GM12878 (cell line): ENCODE results near the gene CCDC134. TPM values are rescaled to one million over a fixed set of nuclear protein-coding genes. Genes with fewer than 3 reads are reported as not detected.

ENCODE experiments used
- ATAC-seq: fragments of 200-7000 bp; cut with Tn5 transposase; 3 replicates; pipeline ENCODE4 v1.9.1; 2020; ENCODE audit warnings: mild to moderate bottlenecking, moderate library complexity
- BruUV-seq: library from RNA; stranded (reverse); fragments of 400-500 nt; replicated peaks from 2 replicates; lab custom pipeline; 2021; lab: Mats Ljungman, UMichigan
- CTCF ChIA-PET: fragments of 300-600 bp; sonication (Branson Sonifier 250); formaldehyde crosslinking; extraction: SDS; loops from one replicate; lab custom pipeline; 2021; ENCODE audit warnings: inconsistent platforms; lab: Yijun Ruan, JAX
- POLR2A ChIA-PET: fragments of 350-600 bp; formaldehyde crosslinking; extraction: SDS; loops from one replicate; lab custom pipeline; 2021; ENCODE audit warnings: inconsistent platforms; lab: Charles Lee
- RAD21 ChIA-PET: fragments of 300-600 bp; sonication (Branson Sonifier 250); formaldehyde crosslinking; loops from one replicate; lab custom pipeline; 2023; ENCODE audit warnings: antibody characterized with exemption; ENCODE audit not compliant: unreplicated experiment; lab: Charles Lee
- SMC1A ChIA-PET: fragments of 300-600 bp; sonication (Branson Sonifier 250); formaldehyde crosslinking; loops from one replicate; lab custom pipeline; 2023; ENCODE audit not compliant: unreplicated experiment, uncharacterized antibody; lab: Charles Lee
- DNase-seq: peaks from one replicate; pipeline ENCODE4 v3.0.0-alpha.2; 2011; ENCODE audit warnings: low read depth, low spot score
- FAIRE-seq: peaks from 3 replicates; lab custom pipeline; 2011; peaks lifted over from hg19 to GRCh38; lab: Jason Lieb, UNC
- H2AFZ ChIP-seq: 2 replicates; pipeline ENCODE4 v1.6.0; 2011; ENCODE audit warnings: low read depth, low read length, control low read depth; ENCODE audit not compliant: control insufficient read depth
- H3K27ac ChIP-seq: 2 replicates; pipeline ENCODE4 v1.5.1; 2011; ENCODE audit warnings: control low read depth; ENCODE audit not compliant: control insufficient read depth, insufficient read depth
- H3K27me3 ChIP-seq, 2 experiments: replicated peaks in 1 of 2; 2 replicates each; pipeline versions ENCODE4 v1.6.0 to v1.6.1; 2011; ENCODE audit warnings: low read length in 1 of 2; ENCODE audit not compliant: control insufficient read depth in 2 of 2, insufficient read depth in 2 of 2
- H3K36me3 ChIP-seq, 2 experiments: 2 replicates each; pipeline ENCODE4 v1.5.1; 2011; ENCODE audit warnings: low read length in 1 of 2; ENCODE audit not compliant: control insufficient read depth in 2 of 2, insufficient read depth in 2 of 2
- H3K4me1 ChIP-seq: 2 replicates; pipeline ENCODE4 v1.6.1; 2011; ENCODE audit warnings: mild to moderate bottlenecking, low read length, moderate library complexity, mixed read lengths; ENCODE audit not compliant: control insufficient read depth, insufficient read depth
- H3K4me2 ChIP-seq: 2 replicates; pipeline ENCODE4 v1.6.0; 2011; ENCODE audit warnings: control low read depth; ENCODE audit not compliant: control insufficient read depth, insufficient read depth
- H3K4me3 ChIP-seq: fragments of 200-600 bp; sonication (generic); 2 replicates; pipeline ENCODE4 v1.5.1; 2016
- H3K79me2 ChIP-seq: 2 replicates; pipeline ENCODE4 v1.6.0; 2011; ENCODE audit warnings: low read length; ENCODE audit not compliant: control insufficient read depth, insufficient read depth
- H3K9ac ChIP-seq: 2 replicates; pipeline ENCODE4 v1.8.0; 2011; ENCODE audit warnings: low read length, control low read depth, mixed read lengths; ENCODE audit not compliant: control insufficient read depth, insufficient read depth
- H3K9me3 ChIP-seq: replicated peaks from 3 replicates; pipeline ENCODE4 v1.5.1; 2011; ENCODE audit warnings: mild to moderate bottlenecking, low read length; ENCODE audit not compliant: control insufficient read depth, insufficient read depth
- H4K20me1 ChIP-seq: 2 replicates; pipeline ENCODE4 v1.6.0; 2011; ENCODE audit not compliant: control insufficient read depth, insufficient read depth
- BHLHE40 ChIP-seq, 2 experiments: fragments of 450-650 bp in 1 of 2; IDR thresholded peaks; 2 replicates each; pipeline ENCODE4 v1.6.1; 2011 to 2017; ENCODE audit warnings: low read depth in 2 of 2, borderline replicate concordance in 1 of 2, improper control_type of control experiment in 1 of 2, low read length in 1 of 2, mild to moderate bottlenecking in 1 of 2
- CHD2 ChIP-seq: IDR thresholded peaks from 2 replicates; pipeline ENCODE4 v1.6.1; 2011; ENCODE audit warnings: low read depth, low read length, improper control_type of control experiment, borderline replicate concordance
- FOXM1 ChIP-seq: IDR thresholded peaks from 2 replicates; pipeline ENCODE4 v1.6.1; 2012; ENCODE audit warnings: low read depth, mild to moderate bottlenecking, inconsistent platforms, low read length, moderate library complexity
- MTA3 ChIP-seq: IDR thresholded peaks from 2 replicates; pipeline ENCODE4 v1.6.1; 2012; ENCODE audit warnings: low read length, inconsistent platforms, borderline replicate concordance
- RAD21 ChIP-seq: IDR thresholded peaks from 2 replicates; pipeline ENCODE4 v1.6.1; 2011; ENCODE audit warnings: mild to moderate bottlenecking, low read depth, low read length, moderate library complexity; ENCODE audit not compliant: insufficient read depth
- RBBP5 ChIP-seq: fragments of 200-600 bp; sonication (generic); conservative IDR thresholded peaks from 2 replicates; pipeline ENCODE4 v1.6.1; 2016
- RELA ChIP-seq: fragments of 450-650 bp; IDR thresholded peaks from 2 replicates; pipeline ENCODE4 v1.8.0; 2014; ENCODE audit warnings: borderline replicate concordance; ENCODE audit not compliant: partially characterized antibody
- RUNX3 ChIP-seq: IDR thresholded peaks from 2 replicates; pipeline ENCODE4 v1.6.1; 2012; ENCODE audit warnings: low read length, inconsistent platforms
- SRF ChIP-seq, 2 experiments: IDR thresholded peaks; 2 replicates each; pipeline ENCODE4 v1.6.1; 2011; ENCODE audit warnings: low read depth in 2 of 2, low read length in 2 of 2, mild to moderate bottlenecking in 1 of 2, moderate library complexity in 1 of 2
- WGBS: methylation state at CpG from one replicate; pipeline ENCODE4 v1.1.6; 2016; ENCODE audit warnings: low lambda C conversion rate; ENCODE audit not compliant: insufficient replicate concordance, insufficient coverage; ENCODE audit errors: missing lambda C conversion rate; 5-methylcytosine and 5-hydroxymethylcytosine counted together
- in situ Hi-C: fragments of 300-500 bp; cut with MboI; formaldehyde crosslinking; loops from 9 replicates; pipeline ENCODE4 v1.14.3; 2018; ENCODE audit warnings: mixed read lengths
- intact Hi-C: fragments of 100-400 bp; cut with micrococcal nuclease; formaldehyde crosslinking; loops from one replicate; pipeline ENCODE4 v1.14.2; 2022; ENCODE audit not compliant: unreplicated experiment
- polyA plus RNA-seq, 11 experiments: library from polyadenylated mRNA; depleted of rRNA in 4 of 11; unstranded in 6 of 11; stranded (reverse) in 5 of 11; fragments of >200 nt; fragmentation: Nextera tagmentation in 4 of 11; fragmentation: Illumina TruSeq in 1 of 11; extraction: Ambion mirVana in 4 of 11; extraction: Trizol in 1 of 11; gene quantifications; 1 replicate in 1 of 11; 2 replicates in 10 of 11; pipeline versions ENCODE4 v1.2.1 to v1.2.3, GENCODE V29; 2011 to 2016; ENCODE audit warnings: inconsistent platforms in 2 of 11, missing spikeins in 2 of 11, low read depth in 1 of 11
- total RNA-seq, 4 experiments: library from RNA; depleted of rRNA in 3 of 4; stranded (reverse); fragments of >200 nt in 3 of 4; fragmentation: Illumina TruSeq in 1 of 4; extraction: Trizol in 1 of 4; gene quantifications; 2 replicates each; pipeline versions ENCODE4 v1.2.1 to v1.2.3, GENCODE V29; 2013 to 2021
- TF ChIP-seq, protein P1 (sequence below): fragments of 450-650 bp; formaldehyde crosslinking; IDR thresholded peaks from 2 replicates; pipeline ENCODE4 v1.4.0; 2022; ENCODE audit warnings: mild to moderate bottlenecking, moderate library complexity
- TF ChIP-seq, protein P2 (sequence below): IDR thresholded peaks from 2 replicates; pipeline ENCODE4 v1.6.1; 2012; ENCODE audit warnings: low read depth, low read length, improper control_type of control experiment
- TF ChIP-seq, protein P3 (sequence below): IDR thresholded peaks from 2 replicates; pipeline ENCODE4 v1.6.1; 2012; ENCODE audit warnings: low read length, inconsistent platforms
- TF ChIP-seq, protein P4 (sequence below): fragments of 450-650 bp; formaldehyde crosslinking; IDR thresholded peaks from 2 replicates; pipeline ENCODE4 v1.4.0; 2020; ENCODE audit warnings: mild to moderate bottlenecking, moderate library complexity

CCDC134 gene
- total and polyA plus RNA-seq, 10 of the 15 experiments (the other 5 are each of a cell fraction or from before 2014, with no cell fraction given): 0.35 to 19.3 (median 11.8) TPM

DNA sequence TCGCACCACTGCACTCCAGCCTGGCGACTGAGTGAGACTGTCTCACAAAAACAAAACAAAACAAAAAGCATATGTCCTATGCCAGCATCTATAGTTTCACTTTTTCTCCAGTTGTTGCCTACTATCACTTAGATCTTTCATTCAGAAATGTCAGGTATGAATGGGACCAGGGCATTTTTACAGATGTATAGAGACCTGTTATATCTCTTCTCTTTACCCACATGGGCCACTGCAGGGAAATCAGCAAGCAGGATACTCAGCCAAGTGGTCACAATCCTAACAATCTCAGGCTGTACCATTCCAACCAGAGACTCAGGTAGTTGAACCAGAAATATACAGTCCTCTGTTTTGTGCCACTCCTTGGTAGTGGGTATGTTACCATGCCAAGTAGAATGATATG, 16.4 kb downstream of the CCDC134 start:
- FAIRE-seq (no peak), DNase-seq (no peak), ATAC-seq (no peak)
- no TSS peak for BruUV-seq
- POLR2A ChIA-PET: no interaction called here
- SMC1A ChIA-PET: interaction anchor here (2.3 kb wide), 1 partner anchor 119 kb away, joined by 10 read pairs; no protein-coding TSS in a partner anchor
- CTCF ChIA-PET: interaction anchor here (2.8 kb wide), 1 partner anchor 119 kb away, joined by 12 read pairs; no protein-coding TSS in a partner anchor
- H2AFZ ChIP-seq: no peak overlapping the region
- H3K4me2 ChIP-seq: no peak overlapping the region
- H3K27me3 ChIP-seq: no peaks in the 10 kb centered on the region
- H3K9me3 ChIP-seq: no peaks in the 10 kb centered on the region
- 89% methylated on average over 2 of the region's 2 CpGs for WGBS
- H3K9ac ChIP-seq: no peak overlapping the region
- H3K79me2 ChIP-seq: no peaks in the 10 kb centered on the region
- H3K4me1 ChIP-seq: no peaks in the 10 kb centered on the region
- intact Hi-C loops: no loop called here
- in situ Hi-C loops: no loop called here
- no peak overlapping the region for H3K27ac ChIP-seq
- H3K36me3 ChIP-seq: peaks cover 13 to 19% of the 10 kb centered on the region in 2 experiments
- RAD21 ChIA-PET: no interaction called here
- no peak overlapping the region for H3K4me3 ChIP-seq
- H4K20me1 ChIP-seq: no peaks in the 10 kb centered on the region
- no peak for TF ChIP-seq RELA
- TF ChIP-seq, protein P1, sequence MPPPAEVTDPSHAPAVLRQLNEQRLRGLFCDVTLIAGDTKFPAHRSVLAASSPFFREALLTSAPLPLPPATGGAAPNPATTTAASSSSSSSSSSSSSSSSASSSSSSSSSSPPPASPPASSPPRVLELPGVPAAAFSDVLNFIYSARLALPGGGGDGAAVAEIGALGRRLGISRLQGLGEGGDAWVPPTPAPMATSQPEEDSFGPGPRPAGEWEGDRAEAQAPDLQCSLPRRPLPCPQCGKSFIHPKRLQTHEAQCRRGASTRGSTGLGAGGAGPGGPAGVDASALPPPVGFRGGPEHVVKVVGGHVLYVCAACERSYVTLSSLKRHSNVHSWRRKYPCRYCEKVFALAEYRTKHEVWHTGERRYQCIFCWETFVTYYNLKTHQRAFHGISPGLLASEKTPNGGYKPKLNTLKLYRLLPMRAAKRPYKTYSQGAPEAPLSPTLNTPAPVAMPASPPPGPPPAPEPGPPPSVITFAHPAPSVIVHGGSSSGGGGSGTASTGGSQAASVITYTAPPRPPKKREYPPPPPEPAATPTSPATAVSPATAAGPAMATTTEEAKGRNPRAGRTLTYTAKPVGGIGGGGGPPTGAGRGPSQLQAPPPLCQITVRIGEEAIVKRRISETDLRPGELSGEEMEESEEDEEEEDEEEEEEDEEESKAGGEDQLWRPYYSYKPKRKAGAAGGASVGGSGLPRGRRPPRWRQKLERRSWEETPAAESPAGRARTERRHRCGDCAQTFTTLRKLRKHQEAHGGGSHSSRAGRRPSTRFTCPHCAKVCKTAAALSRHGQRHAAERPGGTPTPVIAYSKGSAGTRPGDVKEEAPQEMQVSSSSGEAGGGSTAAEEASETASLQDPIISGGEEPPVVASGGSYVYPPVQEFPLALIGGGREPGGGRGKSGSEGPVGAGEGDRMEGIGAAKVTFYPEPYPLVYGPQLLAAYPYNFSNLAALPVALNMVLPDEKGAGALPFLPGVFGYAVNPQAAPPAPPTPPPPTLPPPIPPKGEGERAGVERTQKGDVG (CRISPR knock-in tag): no peak
- no peak for TF ChIP-seq RBBP5
- TF ChIP-seq, protein P2, sequence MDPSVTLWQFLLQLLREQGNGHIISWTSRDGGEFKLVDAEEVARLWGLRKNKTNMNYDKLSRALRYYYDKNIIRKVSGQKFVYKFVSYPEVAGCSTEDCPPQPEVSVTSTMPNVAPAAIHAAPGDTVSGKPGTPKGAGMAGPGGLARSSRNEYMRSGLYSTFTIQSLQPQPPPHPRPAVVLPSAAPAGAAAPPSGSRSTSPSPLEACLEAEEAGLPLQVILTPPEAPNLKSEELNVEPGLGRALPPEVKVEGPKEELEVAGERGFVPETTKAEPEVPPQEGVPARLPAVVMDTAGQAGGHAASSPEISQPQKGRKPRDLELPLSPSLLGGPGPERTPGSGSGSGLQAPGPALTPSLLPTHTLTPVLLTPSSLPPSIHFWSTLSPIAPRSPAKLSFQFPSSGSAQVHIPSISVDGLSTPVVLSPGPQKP: no peak
- TF ChIP-seq FOXM1: no peak
- TF ChIP-seq, protein P3, sequence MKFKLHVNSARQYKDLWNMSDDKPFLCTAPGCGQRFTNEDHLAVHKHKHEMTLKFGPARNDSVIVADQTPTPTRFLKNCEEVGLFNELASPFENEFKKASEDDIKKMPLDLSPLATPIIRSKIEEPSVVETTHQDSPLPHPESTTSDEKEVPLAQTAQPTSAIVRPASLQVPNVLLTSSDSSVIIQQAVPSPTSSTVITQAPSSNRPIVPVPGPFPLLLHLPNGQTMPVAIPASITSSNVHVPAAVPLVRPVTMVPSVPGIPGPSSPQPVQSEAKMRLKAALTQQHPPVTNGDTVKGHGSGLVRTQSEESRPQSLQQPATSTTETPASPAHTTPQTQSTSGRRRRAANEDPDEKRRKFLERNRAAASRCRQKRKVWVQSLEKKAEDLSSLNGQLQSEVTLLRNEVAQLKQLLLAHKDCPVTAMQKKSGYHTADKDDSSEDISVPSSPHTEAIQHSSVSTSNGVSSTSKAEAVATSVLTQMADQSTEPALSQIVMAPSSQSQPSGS: no peak
- no peak for TF ChIP-seq CHD2
- no peak for TF ChIP-seq BHLHE40 (IDR thresholded peaks at IDR 0.05; ENCODE audit: borderline replicate concordance in 1 of 2, low read depth in 2 of 2, low read length in 1 of 2)
- no peak for TF ChIP-seq RAD21
- no peak for TF ChIP-seq RUNX3
- TF ChIP-seq, protein P4, sequence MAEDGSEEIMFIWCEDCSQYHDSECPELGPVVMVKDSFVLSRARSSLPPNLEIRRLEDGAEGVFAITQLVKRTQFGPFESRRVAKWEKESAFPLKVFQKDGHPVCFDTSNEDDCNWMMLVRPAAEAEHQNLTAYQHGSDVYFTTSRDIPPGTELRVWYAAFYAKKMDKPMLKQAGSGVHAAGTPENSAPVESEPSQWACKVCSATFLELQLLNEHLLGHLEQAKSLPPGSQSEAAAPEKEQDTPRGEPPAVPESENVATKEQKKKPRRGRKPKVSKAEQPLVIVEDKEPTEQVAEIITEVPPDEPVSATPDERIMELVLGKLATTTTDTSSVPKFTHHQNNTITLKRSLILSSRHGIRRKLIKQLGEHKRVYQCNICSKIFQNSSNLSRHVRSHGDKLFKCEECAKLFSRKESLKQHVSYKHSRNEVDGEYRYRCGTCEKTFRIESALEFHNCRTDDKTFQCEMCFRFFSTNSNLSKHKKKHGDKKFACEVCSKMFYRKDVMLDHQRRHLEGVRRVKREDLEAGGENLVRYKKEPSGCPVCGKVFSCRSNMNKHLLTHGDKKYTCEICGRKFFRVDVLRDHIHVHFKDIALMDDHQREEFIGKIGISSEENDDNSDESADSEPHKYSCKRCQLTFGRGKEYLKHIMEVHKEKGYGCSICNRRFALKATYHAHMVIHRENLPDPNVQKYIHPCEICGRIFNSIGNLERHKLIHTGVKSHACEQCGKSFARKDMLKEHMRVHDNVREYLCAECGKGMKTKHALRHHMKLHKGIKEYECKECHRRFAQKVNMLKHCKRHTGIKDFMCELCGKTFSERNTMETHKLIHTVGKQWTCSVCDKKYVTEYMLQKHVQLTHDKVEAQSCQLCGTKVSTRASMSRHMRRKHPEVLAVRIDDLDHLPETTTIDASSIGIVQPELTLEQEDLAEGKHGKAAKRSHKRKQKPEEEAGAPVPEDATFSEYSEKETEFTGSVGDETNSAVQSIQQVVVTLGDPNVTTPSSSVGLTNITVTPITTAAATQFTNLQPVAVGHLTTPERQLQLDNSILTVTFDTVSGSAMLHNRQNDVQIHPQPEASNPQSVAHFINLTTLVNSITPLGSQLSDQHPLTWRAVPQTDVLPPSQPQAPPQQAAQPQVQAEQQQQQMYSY (CRISPR knock-in tag): no peak
- no peak for TF ChIP-seq SRF (IDR thresholded peaks at IDR 0.05; ENCODE audit: low read depth in 2 of 2, low read length in 2 of 2)
- no peak for TF ChIP-seq MTA3
